ENCODE data around the gene GOLPH3.
A peak's percentile ranks its signal among the peaks of the same experiment; 100 is the strongest.

Gene GOLPH3

DNA sequence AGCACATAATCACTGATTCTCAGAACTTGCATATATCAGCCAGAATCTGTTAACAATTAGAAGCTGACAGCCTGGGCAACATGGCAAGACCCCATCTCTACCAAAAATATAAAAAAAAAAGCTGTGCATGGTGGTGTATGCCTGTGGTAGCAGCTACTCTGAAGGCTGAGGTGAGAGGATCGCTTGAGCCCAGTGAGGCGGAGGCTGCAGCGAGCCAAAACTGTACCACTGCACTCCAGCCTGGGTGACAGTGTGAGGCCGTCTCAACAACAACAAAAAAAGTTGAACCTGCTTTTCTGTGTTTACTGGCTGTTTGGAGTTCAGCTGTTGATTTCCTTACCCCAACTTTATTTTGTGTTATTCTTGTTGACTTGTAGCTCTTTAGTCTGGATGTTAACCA, 66.8 kb downstream of the GOLPH3 start:
- DNase-seq = no peak
- Histone ChIP-seq H3K36me3 (peaks cover 85% of the 10 kb centered on the region), H3K9me3 (ENCODE audit: severe bottlenecking) (no peaks in the 10 kb centered on the region), H3K27ac (no peak overlapping the region), H3K4me3 (ENCODE audit: low read depth, low read length) (no peak overlapping the region), H3K27me3 (ENCODE audit: insufficient read depth, low read depth, severe bottlenecking) (no peaks in the 10 kb centered on the region)
- no peak for TF ChIP-seq CTCF (IDR thresholded peaks at IDR 0.05; ENCODE audit: low read depth, low read length)

DNA sequence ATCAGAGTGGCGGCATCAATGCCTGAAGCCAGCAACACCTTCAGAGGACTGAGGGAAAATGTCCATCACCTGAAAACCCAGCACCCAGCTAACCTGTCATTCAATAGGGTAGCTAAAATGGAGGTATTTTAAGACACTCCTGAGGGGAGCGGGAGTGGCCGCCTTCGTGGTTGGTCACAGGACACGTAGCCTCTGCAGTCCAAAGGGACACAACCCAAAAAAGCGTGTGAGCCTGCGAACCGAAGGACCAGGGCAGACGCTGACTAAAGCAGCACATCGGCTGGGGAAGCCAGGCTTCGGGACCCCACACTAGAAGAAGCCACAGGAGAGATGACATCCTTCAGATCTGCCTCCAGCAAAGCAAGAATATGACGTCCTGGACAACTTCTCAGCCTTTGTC, 70.6 kb downstream of the GOLPH3 start:
- Histone ChIP-seq H3K27ac (no peak overlapping the region), H3K4me3 (ENCODE audit: low read depth, low read length) (no peak overlapping the region), H3K27me3 (ENCODE audit: insufficient read depth, low read depth, severe bottlenecking) (no peaks in the 10 kb centered on the region), H3K36me3 (peaks cover 71% of the 10 kb centered on the region), H3K9me3 (ENCODE audit: severe bottlenecking) (no peaks in the 10 kb centered on the region)
- TF ChIP-seq CTCF (IDR thresholded peaks at IDR 0.05; ENCODE audit: low read depth, low read length) = no peak
- DNase-seq = no peak

DNA sequence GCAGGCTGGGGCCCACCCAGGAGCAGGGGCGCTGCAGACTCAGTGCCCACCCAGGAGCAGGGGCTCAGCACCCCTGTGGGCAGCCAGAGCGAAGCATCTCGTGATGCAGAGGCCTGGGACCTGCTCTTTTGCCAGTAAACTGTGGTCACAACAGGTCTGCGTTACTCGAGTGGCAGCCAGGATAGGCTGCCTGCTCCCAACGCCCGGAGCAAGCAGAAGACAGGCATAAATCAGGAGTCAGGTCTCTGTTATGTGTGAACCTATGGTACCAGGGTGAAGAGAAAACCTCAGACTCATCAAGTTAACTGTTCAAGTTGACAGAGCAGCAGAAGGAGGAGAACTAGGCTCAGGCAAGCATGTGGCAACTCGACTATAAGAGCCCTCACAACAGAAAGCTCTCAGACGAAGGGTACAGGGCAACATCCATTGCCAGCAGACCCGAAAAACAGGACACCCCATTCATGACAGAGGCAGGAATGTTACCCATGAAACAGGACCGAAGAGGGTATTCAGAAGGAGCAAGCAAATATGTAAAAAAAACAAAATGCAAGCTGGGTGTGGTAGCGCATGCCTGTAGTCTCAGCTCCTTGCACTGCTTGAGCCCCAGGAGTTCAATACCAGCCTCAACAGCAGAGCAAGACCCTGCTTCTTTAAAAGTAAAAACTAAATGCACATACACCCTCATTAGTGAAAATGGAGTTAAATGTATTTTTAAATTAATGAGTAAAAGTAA, 71.7 kb downstream of the GOLPH3 start:
- no peak overlapping the region for H3K4me3 ChIP-seq (ENCODE audit: low read depth, low read length)
- H3K36me3 ChIP-seq = peaks cover 60% of the 10 kb centered on the region
- H3K27ac ChIP-seq = no peak overlapping the region
- DNase-seq = no peak
- no peak for TF ChIP-seq CTCF (IDR thresholded peaks at IDR 0.05; ENCODE audit: low read depth, low read length)
- H3K9me3 ChIP-seq (ENCODE audit: severe bottlenecking) = no peaks in the 10 kb centered on the region
- no peaks in the 10 kb centered on the region for H3K27me3 ChIP-seq (ENCODE audit: insufficient read depth, low read depth, severe bottlenecking)

DNA sequence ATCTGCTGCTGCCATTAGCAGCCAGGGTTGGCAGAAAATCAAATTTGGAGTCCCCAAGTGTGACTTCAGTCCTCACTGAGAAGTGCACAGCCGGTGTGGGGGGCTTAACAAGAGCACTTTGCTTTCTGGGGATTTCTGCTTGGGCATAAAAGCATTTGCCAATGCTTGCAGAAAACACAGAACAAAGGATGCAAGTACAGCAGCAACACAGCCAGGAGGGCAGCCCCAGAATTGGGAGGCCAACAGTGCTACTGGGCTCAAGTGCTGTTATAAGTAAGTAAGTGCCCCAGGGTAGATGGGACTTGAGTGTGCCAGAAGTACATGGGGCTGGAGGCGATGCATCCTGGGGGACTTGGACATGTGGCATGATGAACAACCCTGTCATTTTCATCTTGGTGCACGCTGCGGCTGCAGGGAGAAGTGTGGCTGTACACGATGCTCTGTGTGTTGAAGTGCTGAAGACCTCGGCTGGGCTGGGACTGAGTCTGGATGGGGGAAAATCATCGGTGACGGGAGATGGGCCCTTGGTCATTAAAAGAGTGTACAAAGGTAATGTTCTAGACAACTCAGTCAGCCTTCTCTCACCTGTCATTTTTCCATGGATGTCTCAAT, 73.3 kb downstream of the GOLPH3 start:
- Histone ChIP-seq H3K36me3 (peaks cover 44% of the 10 kb centered on the region), H3K27ac (peak overlapping the region; percentile 73), H3K9me3 (ENCODE audit: severe bottlenecking) (no peaks in the 10 kb centered on the region), H3K4me3 (ENCODE audit: low read depth, low read length) (no peak overlapping the region), H3K27me3 (ENCODE audit: insufficient read depth, low read depth, severe bottlenecking) (no peaks in the 10 kb centered on the region)
- DNase-seq = no peak
- no peak for TF ChIP-seq CTCF (IDR thresholded peaks at IDR 0.05; ENCODE audit: low read depth, low read length)

DNA sequence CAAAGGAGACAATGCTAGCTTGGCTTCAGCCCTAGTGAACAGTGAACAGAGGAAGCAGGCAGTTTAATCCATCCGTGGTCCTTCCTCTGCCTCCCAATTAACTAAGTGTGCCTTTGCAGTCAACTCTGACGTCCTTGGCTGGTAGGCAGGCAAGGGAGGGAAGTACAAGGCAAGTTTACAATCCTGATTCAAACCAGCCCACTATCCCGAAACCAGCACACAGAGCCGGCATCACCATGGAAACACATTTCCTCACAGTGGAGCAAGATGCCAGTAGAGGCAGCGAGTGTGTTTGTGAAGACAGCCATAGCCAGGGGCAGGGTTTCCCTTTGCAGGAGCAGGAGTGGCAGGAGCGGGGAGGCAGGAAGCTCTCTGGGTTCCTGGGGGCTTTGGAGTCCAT, 73.9 kb downstream of the GOLPH3 start:
- H3K36me3 ChIP-seq = peaks cover 38% of the 10 kb centered on the region
- H3K27me3 ChIP-seq (ENCODE audit: insufficient read depth, low read depth, severe bottlenecking) = no peaks in the 10 kb centered on the region
- TF ChIP-seq CTCF (IDR thresholded peaks at IDR 0.05; ENCODE audit: low read depth, low read length) = no peak
- no peak overlapping the region for H3K4me3 ChIP-seq (ENCODE audit: low read depth, low read length)
- H3K27ac ChIP-seq = peak overlapping the region; percentile 73
- no peaks in the 10 kb centered on the region for H3K9me3 ChIP-seq (ENCODE audit: severe bottlenecking)
- no peak for DNase-seq
